Karpas-422 (cell line): ENCODE data around the gene GIPC2. TPM values are rescaled to one million over a fixed set of nuclear protein-coding genes. Genes with fewer than 3 reads are reported as not detected.

ENCODE experiments used
- DNase-seq: peaks from one replicate; pipeline ENCODE4 v3.0.0-alpha.2; 2015
- H2AFZ ChIP-seq: fragments of 200-600 bp; sonication (generic); 2 replicates; pipeline ENCODE4 v1.6.1; 2014; ENCODE audit warnings: antibody characterized with exemption, low read length, mixed read lengths
- H3K27ac ChIP-seq: fragments of 200-600 bp; sonication (generic); 2 replicates; pipeline ENCODE4 v1.5.1; 2014; ENCODE audit warnings: mild to moderate bottlenecking, low read length, moderate library complexity
- H3K27me3 ChIP-seq: fragments of 200-600 bp; sonication (generic); 2 replicates; pipeline ENCODE4 v1.6.1; 2014; ENCODE audit warnings: low read length, mixed read lengths
- H3K36me3 ChIP-seq: fragments of 200-600 bp; sonication (generic); 2 replicates; pipeline ENCODE4 v1.6.1; 2014; ENCODE audit warnings: low read length, mixed read lengths; ENCODE audit not compliant: insufficient read depth
- H3K4me1 ChIP-seq: fragments of 200-600 bp; sonication (generic); 2 replicates; pipeline ENCODE4 v1.6.1; 2014; ENCODE audit warnings: mild to moderate bottlenecking, low read length, mixed read lengths
- H3K4me2 ChIP-seq: fragments of 200-600 bp; sonication (generic); 2 replicates; pipeline ENCODE4 v1.6.1; 2014; ENCODE audit warnings: low read length, low read depth, mild to moderate bottlenecking; ENCODE audit not compliant: poor library complexity, severe bottlenecking
- H3K4me3 ChIP-seq: fragments of 200-600 bp; sonication (generic); 2 replicates; pipeline ENCODE4 v1.5.1; 2014; ENCODE audit warnings: mild to moderate bottlenecking, antibody characterized with exemption, low read length, mixed read lengths
- H3K79me2 ChIP-seq: fragments of 200-600 bp; sonication (generic); 2 replicates; pipeline ENCODE4 v1.6.1; 2014; ENCODE audit warnings: mild to moderate bottlenecking, low read length, mixed read lengths
- H3K9ac ChIP-seq: fragments of 200-600 bp; sonication (generic); 2 replicates; pipeline ENCODE4 v1.6.0; 2014; ENCODE audit warnings: low read length
- H3K9me2 ChIP-seq: fragments of 200-600 bp; sonication (generic), shearing (Covaris generic); replicated peaks from 2 replicates; pipeline ENCODE4 v1.6.0; 2014; ENCODE audit warnings: mild to moderate bottlenecking, low read length, moderate library complexity; ENCODE audit not compliant: insufficient read depth
- H3K9me3 ChIP-seq: fragments of 300-700, 200-600 bp; sonication (generic); 2 replicates; pipeline ENCODE4 v1.6.1; 2014; ENCODE audit warnings: low read length, mixed read lengths
- H4K20me1 ChIP-seq: fragments of 200-600 bp; sonication (generic); 2 replicates; pipeline ENCODE4 v1.6.1; 2014; ENCODE audit warnings: mild to moderate bottlenecking, antibody characterized with exemption, low read length, low read depth; ENCODE audit not compliant: insufficient read depth
- total RNA-seq: library from RNA; depleted of rRNA; stranded (reverse); fragments of >200 nt; shearing (Covaris generic); gene quantifications from 2 replicates; pipeline ENCODE4 v1.2.3, GENCODE V29; 2014; ENCODE audit warnings: low replicate concordance

GIPC2 gene
- total RNA-seq, 1 experiment from 2014 or later: 0.15 TPM

GRCh38 chr1:78147031-78147430 lies 101.3 kb downstream of the GIPC2 start:
- Histone ChIP-seq H4K20me1 (no peaks in the 10 kb centered on the region), H3K27ac (no peak overlapping the region), H3K79me2 (no peaks in the 10 kb centered on the region), H3K4me3 (no peak overlapping the region), H3K9me2 (no peaks in the 10 kb centered on the region), H3K9me3 (no peaks in the 10 kb centered on the region), H3K4me1 (no peaks in the 10 kb centered on the region), H3K36me3 (no peaks in the 10 kb centered on the region), H3K27me3 (no peaks in the 10 kb centered on the region), H2AFZ (no peak overlapping the region), H3K4me2 (no peak overlapping the region), H3K9ac (no peak overlapping the region)
- DNase-seq: no peak

GRCh38 chr1:78153092-78153736 lies 107.4 kb downstream of the GIPC2 start:
- Histone ChIP-seq H4K20me1 (no peaks in the 10 kb centered on the region), H3K4me3 (no peak overlapping the region), H3K27me3 (no peaks in the 10 kb centered on the region), H3K4me1 (no peaks in the 10 kb centered on the region), H3K4me2 (no peak overlapping the region), H3K9ac (no peak overlapping the region), H2AFZ (no peak overlapping the region), H3K9me3 (no peaks in the 10 kb centered on the region), H3K9me2 (no peaks in the 10 kb centered on the region), H3K27ac (no peak overlapping the region), H3K36me3 (no peaks in the 10 kb centered on the region), H3K79me2 (no peaks in the 10 kb centered on the region)
- DNase-seq: no peak

GRCh38 chr1:78155121-78155520 lies 109.4 kb downstream of the GIPC2 start:
- H3K9ac ChIP-seq: no peak overlapping the region
- no peaks in the 10 kb centered on the region for H3K9me3 ChIP-seq
- no peak for DNase-seq
- no peaks in the 10 kb centered on the region for H3K27me3 ChIP-seq
- no peak overlapping the region for H3K4me2 ChIP-seq
- H3K9me2 ChIP-seq: no peaks in the 10 kb centered on the region
- no peaks in the 10 kb centered on the region for H3K79me2 ChIP-seq
- H2AFZ ChIP-seq: no peak overlapping the region; the same call in 1 of the 2 replicates
- no peaks in the 10 kb centered on the region for H4K20me1 ChIP-seq
- no peaks in the 10 kb centered on the region for H3K36me3 ChIP-seq
- H3K27ac ChIP-seq: no peak overlapping the region
- H3K4me3 ChIP-seq: no peak overlapping the region
- H3K4me1 ChIP-seq: no peaks in the 10 kb centered on the region

- no peak for DNase-seq
- H3K36me3 ChIP-seq: no peaks in the 10 kb centered on the region
- H3K9me2 ChIP-seq: no peaks in the 10 kb centered on the region
- no peaks in the 10 kb centered on the region for H3K79me2 ChIP-seq
- H4K20me1 ChIP-seq: no peaks in the 10 kb centered on the region
- H3K9ac ChIP-seq: no peak overlapping the region
- H3K4me3 ChIP-seq: no peak overlapping the region
- no peak overlapping the region for H2AFZ ChIP-seq
- no peak overlapping the region for H3K27ac ChIP-seq
- no peaks in the 10 kb centered on the region for H3K27me3 ChIP-seq
- no peaks in the 10 kb centered on the region for H3K4me1 ChIP-seq
- no peak overlapping the region for H3K4me2 ChIP-seq
- no peaks in the 10 kb centered on the region for H3K9me3 ChIP-seq
Measured at GRCh38 chr1:78156805-78157521, 111.2 kb downstream of the GIPC2 start.

- Histone ChIP-seq H3K4me1 (no peaks in the 10 kb centered on the region), H3K27ac (no peak overlapping the region), H3K9me2 (no peaks in the 10 kb centered on the region), H3K9me3 (no peaks in the 10 kb centered on the region), H3K4me3 (no peak overlapping the region), H3K36me3 (no peaks in the 10 kb centered on the region), H3K79me2 (no peaks in the 10 kb centered on the region), H3K4me2 (no peak overlapping the region), H4K20me1 (no peaks in the 10 kb centered on the region), H3K9ac (no peak overlapping the region), H2AFZ (no peak overlapping the region), H3K27me3 (no peaks in the 10 kb centered on the region)
- no peak for DNase-seq
Measured at GRCh38 chr1:78165816-78166215, 120.0 kb downstream of the GIPC2 start.

- no peak overlapping the region for H3K4me3 ChIP-seq
- no peaks in the 10 kb centered on the region for H3K27me3 ChIP-seq
- no peaks in the 10 kb centered on the region for H3K36me3 ChIP-seq
- no peaks in the 10 kb centered on the region for H4K20me1 ChIP-seq
- no peak overlapping the region for H3K27ac ChIP-seq
- H3K9me2 ChIP-seq: no peaks in the 10 kb centered on the region
- no peaks in the 10 kb centered on the region for H3K79me2 ChIP-seq
- H3K4me1 ChIP-seq: no peaks in the 10 kb centered on the region
- H3K4me2 ChIP-seq: no peak overlapping the region
- DNase-seq: no peak
- H2AFZ ChIP-seq: no peak overlapping the region
- H3K9ac ChIP-seq: no peak overlapping the region
- no peaks in the 10 kb centered on the region for H3K9me3 ChIP-seq
Measured at GRCh38 chr1:78168306-78168705, 122.5 kb downstream of the GIPC2 start.

GRCh38 chr1:78170859-78171258 lies 125.1 kb downstream of the GIPC2 start:
- H3K4me1 ChIP-seq: no peaks in the 10 kb centered on the region
- H4K20me1 ChIP-seq: no peaks in the 10 kb centered on the region
- H3K27ac ChIP-seq: no peak overlapping the region
- H3K4me3 ChIP-seq: no peak overlapping the region
- H3K27me3 ChIP-seq: no peaks in the 10 kb centered on the region
- no peaks in the 10 kb centered on the region for H3K36me3 ChIP-seq
- no peak overlapping the region for H3K4me2 ChIP-seq
- no peak for DNase-seq
- H3K9me2 ChIP-seq: no peaks in the 10 kb centered on the region
- H3K9me3 ChIP-seq: no peaks in the 10 kb centered on the region
- H2AFZ ChIP-seq: no peak overlapping the region
- no peak overlapping the region for H3K9ac ChIP-seq
- H3K79me2 ChIP-seq: no peaks in the 10 kb centered on the region

- Histone ChIP-seq H3K27ac (no peak overlapping the region), H3K4me1 (no peaks in the 10 kb centered on the region), H3K9me3 (no peaks in the 10 kb centered on the region), H3K9me2 (no peaks in the 10 kb centered on the region), H3K4me3 (no peak overlapping the region), H3K9ac (no peak overlapping the region), H3K36me3 (no peaks in the 10 kb centered on the region), H3K79me2 (no peaks in the 10 kb centered on the region), H4K20me1 (no peaks in the 10 kb centered on the region), H2AFZ (no peak overlapping the region), H3K4me2 (no peak overlapping the region), H3K27me3 (no peaks in the 10 kb centered on the region)
- no peak for DNase-seq
Measured at GRCh38 chr1:78171736-78172590, 126.2 kb downstream of the GIPC2 start.
